K562 (cell line): Measurements from ENCODE around the gene SLC5A12. TPM values are rescaled to one million over a fixed set of nuclear protein-coding genes. Genes with fewer than 3 reads are reported as not detected.

ENCODE experiments used
- ATAC-seq: fragments of 200-7000 bp; cut with Tn5 transposase; 3 replicates; pipeline ENCODE4 v1.9.1; 2020; ENCODE audit warnings: moderate library complexity
- BruUV-seq: library from RNA; stranded (reverse); fragments of 400-500 nt; replicated peaks from 2 replicates; lab custom pipeline; 2021; lab: Mats Ljungman, UMichigan
- CTCF ChIA-PET: fragments of 300-600 bp; formaldehyde crosslinking; extraction: SDS; loops from one replicate; lab custom pipeline; 2021; ENCODE audit warnings: low intra/inter-chr PET ratio; lab: Yijun Ruan, JAX
- POLR2A ChIA-PET: fragments of 300-600, 350-650 bp; sonication (Branson Sonifier 250); formaldehyde crosslinking; extraction: SDS; loops from one replicate; lab custom pipeline; 2021; ENCODE audit warnings: antibody characterized with exemption, inconsistent platforms; lab: Yijun Ruan, JAX
- DNase-seq, 4 experiments: peaks; one replicate each; pipeline versions ENCODE4 v3.0.0 to v3.0.0-alpha.2; 2011 to 2018; ENCODE audit warnings: low spot score in 3 of 4, mixed read lengths in 3 of 4; ENCODE audit errors: extremely low read depth in 1 of 4
- FAIRE-seq: peaks from 2 replicates; lab custom pipeline; 2011; peaks lifted over from hg19 to GRCh38; lab: Jason Lieb, UNC
- H2AFZ ChIP-seq: 2 replicates; pipeline ENCODE4 v1.6.0; 2011; ENCODE audit warnings: low read depth, low read length, control low read depth, inconsistent platforms
- H3K27ac ChIP-seq: fragments of 200-600 bp; 3 replicates; pipeline ENCODE4 v1.8.0; 2011; ENCODE audit warnings: low read depth, mild to moderate bottlenecking, control low read depth, inconsistent platforms, low read length, moderate library complexity, mixed read lengths; ENCODE audit errors: extremely low read depth
- H3K27me3 ChIP-seq, 2 experiments: fragments of 300-600 bp in 1 of 2; 2 replicates in 1 of 2; 3 replicates in 1 of 2; pipeline versions ENCODE4 v1.6.0 to v1.8.0; 2011; ENCODE audit warnings: inconsistent platforms in 2 of 2, low read length in 2 of 2, mild to moderate bottlenecking in 1 of 2, mixed read lengths in 1 of 2, moderate library complexity in 1 of 2; ENCODE audit not compliant: control insufficient read depth in 2 of 2, insufficient read depth in 2 of 2
- H3K36me3 ChIP-seq: fragments of 300-600 bp; 3 replicates; pipeline ENCODE4 v1.8.0; 2011; ENCODE audit warnings: mild to moderate bottlenecking, low read length, inconsistent platforms; ENCODE audit not compliant: control insufficient read depth, insufficient read depth
- H3K4me1 ChIP-seq, 2 experiments: fragments of 200-600 bp in 1 of 2; replicated peaks in 1 of 2; 2 replicates in 1 of 2; 3 replicates in 1 of 2; pipeline versions ENCODE4 v1.5.1 to v1.8.0; 2011; ENCODE audit warnings: inconsistent platforms in 2 of 2, low read length in 2 of 2, mild to moderate bottlenecking in 1 of 2, mixed read lengths in 1 of 2, moderate library complexity in 1 of 2; ENCODE audit not compliant: control insufficient read depth in 2 of 2, insufficient read depth in 2 of 2
- H3K4me2 ChIP-seq: 2 replicates; pipeline ENCODE4 v1.6.1; 2011; ENCODE audit warnings: low read length, control low read depth, inconsistent platforms, mixed read lengths; ENCODE audit not compliant: insufficient read depth
- H3K4me3 ChIP-seq: fragments of 200-600 bp; sonication (generic), shearing (Covaris generic); 2 replicates; pipeline ENCODE4 v1.5.1; 2016; ENCODE audit warnings: control low read depth, inconsistent platforms
- H3K79me2 ChIP-seq: fragments of 200-600 bp; 3 replicates; pipeline ENCODE4 v1.8.0; 2011; ENCODE audit warnings: low read length, inconsistent platforms; ENCODE audit not compliant: control insufficient read depth, insufficient read depth
- H3K9ac ChIP-seq, 2 experiments: 2 replicates each; pipeline versions ENCODE4 v1.6.0 to v1.6.1; 2011; ENCODE audit warnings: low read depth in 2 of 2, low read length in 2 of 2, control low read depth in 1 of 2, inconsistent platforms in 1 of 2, mild to moderate bottlenecking in 1 of 2, mixed read lengths in 1 of 2; ENCODE audit not compliant: insufficient read depth in 1 of 2
- H3K9me1 ChIP-seq: one replicate; pipeline ENCODE4 v1.6.0; 2011; ENCODE audit warnings: inconsistent platforms, mild to moderate bottlenecking, low read length, moderate library complexity; ENCODE audit not compliant: control insufficient read depth, insufficient read depth
- H3K9me3 ChIP-seq: replicated peaks from 2 replicates; pipeline ENCODE4 v1.5.1; 2011; ENCODE audit warnings: low read depth, low read length, inconsistent platforms; ENCODE audit not compliant: control insufficient read depth, insufficient read depth
- H4K20me1 ChIP-seq: replicated peaks from 2 replicates; pipeline ENCODE4 v1.6.1; 2011; ENCODE audit warnings: low read length, inconsistent platforms, mixed read lengths; ENCODE audit not compliant: control insufficient read depth, insufficient read depth
- CBX1 ChIP-seq: sonication (generic); IDR thresholded peaks from 2 replicates; pipeline ENCODE4 v1.6.1; 2016; ENCODE audit warnings: antibody characterized with exemption, low read depth, mild to moderate bottlenecking
- HLTF ChIP-seq: fragments of 450-650 bp; IDR thresholded peaks from 2 replicates; pipeline ENCODE4 v1.6.1; 2016
- JUNB ChIP-seq: fragments of 450-650 bp; formaldehyde crosslinking; conservative IDR thresholded peaks from 2 replicates; pipeline ENCODE4 v1.4.0; 2020; ENCODE audit warnings: mild to moderate bottlenecking
- KDM2B ChIP-seq: fragments of 250-450 bp; sonication (Bioruptor Pico); IDR thresholded peaks from 2 replicates; pipeline ENCODE4 v1.8.0; 2021; ENCODE audit warnings: mild to moderate bottlenecking, moderate library complexity
- STAT5A ChIP-seq: IDR thresholded peaks from 2 replicates; pipeline ENCODE4 v1.6.1; 2012; ENCODE audit warnings: low read length, inconsistent platforms, borderline replicate concordance
- TFAM ChIP-seq: fragments of 250-450 bp; sonication (Bioruptor Pico); conservative IDR thresholded peaks from 2 replicates; pipeline ENCODE4 v1.5.0; 2021; ENCODE audit warnings: mild to moderate bottlenecking, moderate library complexity
- ZBTB8A ChIP-seq: fragments of 450-650 bp; IDR thresholded peaks from 2 replicates; pipeline ENCODE4 v1.6.1; 2018; ENCODE audit warnings: mild to moderate bottlenecking, moderate library complexity; ENCODE audit not compliant: partially characterized antibody
- ZKSCAN8 ChIP-seq: fragments of 200-800 bp; sonication (Bioruptor generic); IDR thresholded peaks from 2 replicates; pipeline ENCODE4 v1.6.1; 2016; ENCODE audit warnings: missing genetic modification characterization, missing compliant biosample characterization
- ZNF212 ChIP-seq: fragments of 450-650 bp; formaldehyde crosslinking; IDR thresholded peaks from 2 replicates; pipeline ENCODE4 v1.4.0; 2020; ENCODE audit warnings: mild to moderate bottlenecking
- ZNF740 ChIP-seq, 3 experiments: fragments of 200-800 bp in 1 of 3; sonication (Bioruptor generic) in 1 of 3; sonication (generic) in 1 of 3; formaldehyde crosslinking in 1 of 3; IDR thresholded peaks; 2 replicates each; pipeline versions ENCODE4 v1.6.1 to v1.8.0; 2016 to 2022; ENCODE audit warnings: mild to moderate bottlenecking in 2 of 3, missing compliant biosample characterization in 2 of 3, missing genetic modification characterization in 2 of 3, missing genetic modification reagents in 1 of 3
- whole genome bisulfite sequencing: fragments of 100-300 bp; shearing (Covaris generic); methylation state at CpG from one replicate; pipeline ENCODE4 v1.1.6; 2016; ENCODE audit warnings: low coverage, mixed read lengths; ENCODE audit not compliant: insufficient coverage; ENCODE audit errors: missing lambda C conversion rate; 5-methylcytosine and 5-hydroxymethylcytosine counted together
- in situ Hi-C: fragments of 300-500 bp; cut with MboI; formaldehyde crosslinking; loops from 4 replicates; pipeline ENCODE4 v1.15.0; 2018; ENCODE audit warnings: inconsistent platforms, mixed read lengths
- intact Hi-C: fragments of 100-400 bp; cut with micrococcal nuclease; formaldehyde crosslinking; loops from 2 replicates; pipeline ENCODE4 v1.14.2; 2022
- polyA plus RNA-seq, 8 experiments: library from polyadenylated mRNA; depleted of rRNA in 4 of 8; stranded (reverse) in 5 of 8; unstranded in 3 of 8; fragments of >200 nt; fragmentation: Nextera tagmentation in 2 of 8; fragmentation: Illumina TruSeq in 1 of 8; extraction: Ambion mirVana in 2 of 8; extraction: Trizol in 1 of 8; gene quantifications; 2 replicates each; pipeline versions ENCODE4 v1.2.1 to v1.2.3, GENCODE V29; 2011 to 2014; ENCODE audit warnings: inconsistent platforms in 1 of 8, missing spikeins in 1 of 8
- total RNA-seq, 7 experiments: library from RNA; depleted of rRNA in 6 of 7; stranded (reverse); fragments of >200 nt in 6 of 7; fragmentation: Illumina TruSeq in 2 of 7; extraction: Trizol in 2 of 7; gene quantifications; 2 replicates each; pipeline versions ENCODE4 v1.2.1 to v1.2.3, GENCODE V29; 2011 to 2021; ENCODE audit warnings: low replicate concordance in 1 of 7
- TF ChIP-seq, protein P1 (sequence below): fragments of 200-400 bp; formaldehyde crosslinking; IDR thresholded peaks from 2 replicates; pipeline ENCODE4 v1.6.1; 2017; ENCODE audit warnings: mild to moderate bottlenecking, low read depth, low read length, moderate library complexity

Gene SLC5A12
- total and polyA plus RNA-seq, 9 of the 15 experiments (the other 6 are each of a cell fraction or from before 2014, with no cell fraction given), result 0.03 to 0.16 (median 0.06) TPM; not detected in 5

DNA sequence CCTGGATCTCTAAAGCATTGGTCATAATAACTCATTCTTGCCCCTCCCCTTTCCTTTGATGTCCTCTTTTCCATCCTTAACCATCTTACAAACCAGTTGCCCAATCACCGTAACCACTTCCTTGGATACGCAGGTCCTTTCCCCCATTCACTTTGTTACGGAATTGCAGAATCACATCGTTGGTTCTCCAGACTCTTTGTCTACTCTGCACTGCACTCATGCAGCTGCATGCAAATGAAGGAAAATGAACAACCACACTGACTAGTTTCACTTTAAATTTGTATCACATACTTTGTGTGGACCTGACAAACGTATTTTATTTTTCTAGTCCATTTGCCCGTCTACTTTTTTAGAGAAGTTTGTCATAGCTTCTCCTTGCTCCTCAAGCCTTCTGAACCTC, 69.9 kb downstream of the SLC5A12 start:
- no peaks in the 10 kb centered on the region for H3K9me1 ChIP-seq
- no peak for TF ChIP-seq ZKSCAN8 (CRISPR knock-in tag)
- TF ChIP-seq, protein P1, sequence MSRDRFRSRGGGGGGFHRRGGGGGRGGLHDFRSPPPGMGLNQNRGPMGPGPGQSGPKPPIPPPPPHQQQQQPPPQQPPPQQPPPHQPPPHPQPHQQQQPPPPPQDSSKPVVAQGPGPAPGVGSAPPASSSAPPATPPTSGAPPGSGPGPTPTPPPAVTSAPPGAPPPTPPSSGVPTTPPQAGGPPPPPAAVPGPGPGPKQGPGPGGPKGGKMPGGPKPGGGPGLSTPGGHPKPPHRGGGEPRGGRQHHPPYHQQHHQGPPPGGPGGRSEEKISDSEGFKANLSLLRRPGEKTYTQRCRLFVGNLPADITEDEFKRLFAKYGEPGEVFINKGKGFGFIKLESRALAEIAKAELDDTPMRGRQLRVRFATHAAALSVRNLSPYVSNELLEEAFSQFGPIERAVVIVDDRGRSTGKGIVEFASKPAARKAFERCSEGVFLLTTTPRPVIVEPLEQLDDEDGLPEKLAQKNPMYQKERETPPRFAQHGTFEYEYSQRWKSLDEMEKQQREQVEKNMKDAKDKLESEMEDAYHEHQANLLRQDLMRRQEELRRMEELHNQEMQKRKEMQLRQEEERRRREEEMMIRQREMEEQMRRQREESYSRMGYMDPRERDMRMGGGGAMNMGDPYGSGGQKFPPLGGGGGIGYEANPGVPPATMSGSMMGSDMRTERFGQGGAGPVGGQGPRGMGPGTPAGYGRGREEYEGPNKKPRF, result no peak
- TF ChIP-seq ZNF740 (CRISPR knock-in tag; IDR thresholded peaks at IDR 0.05), result no peak
- no peak for TF ChIP-seq ZNF740 (tag; IDR thresholded peaks at IDR 0.05)
- no peak for TF ChIP-seq STAT5A
- TF ChIP-seq ZBTB8A, result no peak
- TF ChIP-seq JUNB (CRISPR knock-in tag), result no peak
- TF ChIP-seq HLTF, result no peak
- TF ChIP-seq CBX1, result no peak
- TF ChIP-seq TFAM (CRISPR knock-in tag), result no peak
- no peak for TF ChIP-seq ZNF212 (CRISPR knock-in tag)
- TF ChIP-seq KDM2B (CRISPR knock-in tag), result no peak
- H3K27ac ChIP-seq, result no peak overlapping the region
- H3K4me1 ChIP-seq, result no peaks in the 10 kb centered on the region
- WGBS, result 1% methylated on average over 6 of the region's 6 CpGs
- no peak overlapping the region for H3K4me2 ChIP-seq
- H3K27me3 ChIP-seq, result no peaks in the 10 kb centered on the region
- H3K9ac ChIP-seq, result no peak overlapping the region
- DNase-seq (no peak), FAIRE-seq (no peak), ATAC-seq (no peak)
- CTCF ChIA-PET, result no interaction called here
- in situ Hi-C loops, result no loop called here
- H3K9me3 ChIP-seq, result no peaks in the 10 kb centered on the region
- POLR2A ChIA-PET, result no interaction called here
- no peaks in the 10 kb centered on the region for H3K79me2 ChIP-seq
- no peak overlapping the region for H2AFZ ChIP-seq
- no peak overlapping the region for H3K4me3 ChIP-seq
- H3K36me3 ChIP-seq, result no peaks in the 10 kb centered on the region
- BruUV-seq, result no TSS peak
- intact Hi-C loops, result loop anchor here (5.0 kb wide), 1 partner anchor 845 kb away; no protein-coding TSS in a partner anchor
- H4K20me1 ChIP-seq, result no peaks in the 10 kb centered on the region
